T-helper 2 cell (primary cell): ENCODE measurements around the gene SLC25A36.
A peak's percentile ranks its signal among the peaks of the same experiment; 100 is the strongest.

Source experiments
- DNase-seq, 5 experiments: peaks; one replicate each; pipeline versions ENCODE4 v3.0.0 to v3.0.0-alpha.2; 2012 to 2022

Gene SLC25A36

GRCh38 chr3:140995881-140996280 is 54.2 kb downstream of the SLC25A36 start:
- no peak for DNase-seq

GRCh38 chr3:141000027-141000663 is 58.5 kb downstream of the SLC25A36 start:
- peak in 2 of 5 experiments; percentile 7 to 75 for DNase-seq

- peak in 1 of 5 experiments; percentile 54 for DNase-seq
These were observed 59.0 kb downstream of the SLC25A36 start for GRCh38 chr3:141000686-141001085.

GRCh38 chr3:141006344-141006743 is 64.7 kb downstream of the SLC25A36 start:
- DNase-seq: no peak

GRCh38 chr3:141009496-141009895 is 67.9 kb downstream of the SLC25A36 start:
- DNase-seq: no peak

- peak; percentile 35 to 79 (median 54) for DNase-seq
These were observed 69.8 kb downstream of the SLC25A36 start for GRCh38 chr3:141011232-141011996.

GRCh38 chr3:141011997-141012262 is 70.3 kb downstream of the SLC25A36 start:
- no peak for DNase-seq

GRCh38 chr3:141012571-141012970 is 70.9 kb downstream of the SLC25A36 start:
- no peak for DNase-seq

GRCh38 chr3:141015481-141015880 is 73.8 kb downstream of the SLC25A36 start:
- no peak for DNase-seq

- peak in 2 of 5 experiments; percentile 62 to 81 for DNase-seq
These were observed 76.0 kb downstream of the SLC25A36 start for GRCh38 chr3:141017366-141018322.

GRCh38 chr3:141019244-141019643 is 77.6 kb downstream of the SLC25A36 start:
- DNase-seq: no peak

- no peak for DNase-seq
These were observed 78.7 kb downstream of the SLC25A36 start for GRCh38 chr3:141020143-141020830.

- DNase-seq: no peak
These were observed 79.6 kb downstream of the SLC25A36 start for GRCh38 chr3:141021261-141021660.
